ENCODE data around the gene HSH2D.

DNA sequence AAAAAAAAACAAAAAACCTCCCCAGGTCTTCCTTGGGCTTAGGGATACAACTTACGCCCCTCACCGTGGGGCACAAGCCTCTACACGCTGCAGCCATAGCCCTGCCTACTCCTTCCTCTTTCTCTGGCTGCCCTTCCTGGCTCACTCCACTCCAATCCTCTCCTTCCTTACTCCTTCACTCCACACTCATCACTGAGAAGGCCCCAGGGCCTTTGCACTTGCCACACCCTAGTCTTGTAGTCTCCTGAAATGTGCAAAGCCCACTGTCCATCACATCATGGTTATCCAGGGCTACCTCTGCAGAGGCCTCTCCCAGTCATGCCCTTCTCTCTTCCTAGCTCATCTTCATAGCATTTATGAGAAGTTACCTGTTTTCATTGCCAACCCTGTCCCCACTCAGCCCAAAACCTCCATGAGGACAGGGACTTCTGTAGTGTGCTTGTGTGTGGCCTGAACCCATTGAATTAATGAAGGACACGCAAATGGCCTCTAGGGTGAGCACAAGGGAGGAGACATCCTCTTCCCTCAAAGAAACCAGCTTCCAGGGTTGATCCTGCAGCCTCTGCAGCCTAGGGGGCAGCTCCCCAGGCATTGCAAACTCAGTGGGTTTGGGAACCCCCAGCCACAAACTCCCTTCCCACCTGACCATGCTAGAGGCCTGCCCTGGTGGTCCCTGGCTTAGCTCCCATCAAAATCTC, 7.9 kb upstream of the HSH2D start:
- TF ChIP-seq CTCF (IDR thresholded peaks at IDR 0.05) (no peak), POLR2A (IDR thresholded peaks at IDR 0.05) (no peak)
